ENCODE measurements around the gene EVC.

The EVC gene

DNA sequence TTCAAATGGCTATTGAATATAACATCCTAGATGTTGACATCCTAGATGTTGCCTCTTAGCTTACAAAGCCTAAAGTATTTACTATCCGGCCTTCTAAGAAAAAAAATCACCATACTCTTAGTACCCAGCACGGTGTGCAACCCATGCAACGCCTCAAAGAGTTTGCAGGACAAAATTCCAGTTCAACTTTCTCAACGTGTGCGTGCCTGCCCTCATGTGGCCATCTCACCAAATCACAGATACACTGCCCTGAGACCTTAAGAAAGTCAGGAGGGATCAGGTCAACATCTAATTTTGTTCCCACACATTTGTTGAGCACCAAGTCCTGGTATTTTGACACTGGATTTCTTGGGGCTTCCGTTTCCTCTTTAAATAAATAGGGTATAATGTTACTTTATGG, 113.6 kb downstream of the EVC start:
- no peaks in the 10 kb centered on the region for H3K79me2 ChIP-seq (ENCODE audit: low read length)
- H2AFZ ChIP-seq (ENCODE audit: low read length) = no peak overlapping the region
- peak; percentile 63 for DNase-seq
- H3K36me3 ChIP-seq (replicated peaks; ENCODE audit: insufficient read depth, low read length) = no peaks in the 10 kb centered on the region
- H3K27me3 ChIP-seq (replicated peaks; ENCODE audit: insufficient read depth, low read length) = no peaks in the 10 kb centered on the region
- H4K20me1 ChIP-seq (ENCODE audit: insufficient read depth, low read length) = no peaks in the 10 kb centered on the region
- H3K4me2 ChIP-seq (ENCODE audit: low read depth, low read length) = peak overlapping the region; percentile 62; the same call in 1 of the 2 replicates
- H3K4me1 ChIP-seq (ENCODE audit: low read length) = peaks cover 51% of the 10 kb centered on the region
- H3K9me3 ChIP-seq (replicated peaks; ENCODE audit: insufficient read depth, low read length) = no peaks in the 10 kb centered on the region
- no peak overlapping the region for H3K4me3 ChIP-seq (ENCODE audit: low read length)
- H3K27ac ChIP-seq (ENCODE audit: low read length) = peak overlapping the region; percentile 78; the same call in 1 of the 2 replicates
- H3K9me2 ChIP-seq (replicated peaks; ENCODE audit: insufficient read depth, low read length) = no peaks in the 10 kb centered on the region
- TF ChIP-seq EZH2phosphoT487 (IDR thresholded peaks at IDR 0.05; ENCODE audit: low read length) = no peak
- TF ChIP-seq, protein P1, sequence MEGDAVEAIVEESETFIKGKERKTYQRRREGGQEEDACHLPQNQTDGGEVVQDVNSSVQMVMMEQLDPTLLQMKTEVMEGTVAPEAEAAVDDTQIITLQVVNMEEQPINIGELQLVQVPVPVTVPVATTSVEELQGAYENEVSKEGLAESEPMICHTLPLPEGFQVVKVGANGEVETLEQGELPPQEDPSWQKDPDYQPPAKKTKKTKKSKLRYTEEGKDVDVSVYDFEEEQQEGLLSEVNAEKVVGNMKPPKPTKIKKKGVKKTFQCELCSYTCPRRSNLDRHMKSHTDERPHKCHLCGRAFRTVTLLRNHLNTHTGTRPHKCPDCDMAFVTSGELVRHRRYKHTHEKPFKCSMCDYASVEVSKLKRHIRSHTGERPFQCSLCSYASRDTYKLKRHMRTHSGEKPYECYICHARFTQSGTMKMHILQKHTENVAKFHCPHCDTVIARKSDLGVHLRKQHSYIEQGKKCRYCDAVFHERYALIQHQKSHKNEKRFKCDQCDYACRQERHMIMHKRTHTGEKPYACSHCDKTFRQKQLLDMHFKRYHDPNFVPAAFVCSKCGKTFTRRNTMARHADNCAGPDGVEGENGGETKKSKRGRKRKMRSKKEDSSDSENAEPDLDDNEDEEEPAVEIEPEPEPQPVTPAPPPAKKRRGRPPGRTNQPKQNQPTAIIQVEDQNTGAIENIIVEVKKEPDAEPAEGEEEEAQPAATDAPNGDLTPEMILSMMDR (IDR thresholded peaks at IDR 0.05; ENCODE audit: low read length) = peak; percentile 78
- no peak overlapping the region for H3K9ac ChIP-seq (ENCODE audit: low read length)
- peaks cover 33% of the 10 kb centered on the region for H3F3A ChIP-seq (ENCODE audit: insufficient read depth, low read length)

DNA sequence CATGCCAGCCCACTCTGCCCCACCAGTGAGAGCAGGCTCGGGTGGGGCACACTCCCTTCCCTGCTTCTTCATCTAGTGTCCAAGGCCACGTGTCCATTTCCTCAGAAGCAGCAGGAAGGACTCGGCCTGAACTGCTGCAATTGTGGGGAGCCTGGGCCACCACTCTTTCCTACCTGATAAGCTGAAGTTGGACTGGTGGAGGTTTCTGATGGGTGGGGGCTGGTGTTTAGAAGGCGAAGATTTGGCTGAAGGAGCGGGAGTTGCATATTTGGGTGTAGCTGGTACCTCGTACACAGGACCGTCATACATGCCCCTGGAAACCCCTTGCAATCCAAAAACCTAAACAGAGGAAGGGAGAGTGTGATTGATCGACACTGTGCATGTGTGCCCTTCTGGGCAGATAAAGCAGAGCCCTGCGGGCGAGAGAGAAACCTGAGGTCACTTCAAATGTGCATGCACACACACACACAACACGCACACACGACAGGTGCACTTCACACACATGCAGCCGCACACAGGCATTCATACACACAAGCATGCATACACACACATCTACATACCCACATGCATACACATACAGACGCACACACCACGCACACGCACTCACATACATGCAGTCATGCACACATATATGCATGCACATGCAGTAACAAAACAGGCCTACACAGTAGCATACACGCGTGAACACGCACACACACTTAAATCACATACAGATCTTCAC, 114.5 kb downstream of the EVC start:
- TF ChIP-seq, protein P1 (IDR thresholded peaks at IDR 0.05; ENCODE audit: low read length) = no peak
- TF ChIP-seq EZH2 (optimal IDR thresholded peaks at IDR 0.05; ENCODE audit: low read depth, low read length) (no peak), EZH2phosphoT487 (IDR thresholded peaks at IDR 0.05; ENCODE audit: low read length) (no peak)
- H3K36me3 ChIP-seq (replicated peaks; ENCODE audit: insufficient read depth, low read length) = no peaks in the 10 kb centered on the region

DNA sequence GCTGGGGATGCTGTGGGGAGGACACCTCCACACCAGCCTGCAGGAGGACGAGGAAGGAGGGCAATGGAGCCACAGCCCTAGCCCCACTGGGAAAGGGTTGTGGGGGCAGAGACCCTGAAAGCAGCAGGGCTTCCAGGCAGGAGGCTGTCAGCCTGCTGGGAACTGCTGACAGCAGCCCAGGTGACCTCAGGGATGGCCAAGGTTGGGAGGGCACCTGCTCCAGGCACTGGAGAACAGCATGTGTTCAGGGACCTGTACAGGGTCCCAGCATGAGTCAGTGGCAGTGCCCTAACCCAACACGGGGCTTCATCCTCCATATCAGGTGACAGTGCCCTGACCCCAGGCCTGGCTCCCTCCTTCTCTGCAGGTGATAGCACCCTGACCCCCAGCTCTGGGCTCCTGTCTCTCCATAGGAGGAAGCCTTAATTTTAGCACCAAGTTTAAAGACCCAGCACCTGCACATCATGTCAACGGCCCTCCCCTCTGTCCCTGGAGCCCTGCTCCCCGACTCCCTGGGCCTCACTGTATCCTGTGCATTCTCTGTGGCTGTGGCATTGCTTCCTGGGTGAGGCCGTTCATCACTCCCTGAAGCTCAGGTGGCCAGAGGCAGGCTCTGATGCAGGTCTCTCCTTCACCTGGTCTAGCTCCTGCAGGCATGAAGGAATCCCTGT, 115.6 kb downstream of the EVC start:
- Histone ChIP-seq H4K20me1 (ENCODE audit: insufficient read depth, low read length) (no peaks in the 10 kb centered on the region), H3K9me3 (replicated peaks; ENCODE audit: insufficient read depth, low read length) (no peaks in the 10 kb centered on the region), H3F3A (ENCODE audit: insufficient read depth, low read length) (peaks cover 30% of the 10 kb centered on the region), H2AFZ (ENCODE audit: low read length) (no peak overlapping the region), H3K4me1 (ENCODE audit: low read length) (peaks cover 43% of the 10 kb centered on the region), H3K4me2 (ENCODE audit: low read depth, low read length) (no peak overlapping the region), H3K4me3 (ENCODE audit: low read length) (no peak overlapping the region), H3K9ac (ENCODE audit: low read length) (no peak overlapping the region), H3K79me2 (ENCODE audit: low read length) (no peaks in the 10 kb centered on the region), H3K36me3 (replicated peaks; ENCODE audit: insufficient read depth, low read length) (no peaks in the 10 kb centered on the region), H3K9me2 (replicated peaks; ENCODE audit: insufficient read depth, low read length) (no peaks in the 10 kb centered on the region), H3K27ac (ENCODE audit: low read length) (no peak overlapping the region), H3K27me3 (replicated peaks; ENCODE audit: insufficient read depth, low read length) (no peaks in the 10 kb centered on the region)
- DNase-seq = no peak
- no peak for TF ChIP-seq EZH2 (optimal IDR thresholded peaks at IDR 0.05; ENCODE audit: low read depth, low read length)
- no peak for TF ChIP-seq EZH2phosphoT487 (IDR thresholded peaks at IDR 0.05; ENCODE audit: low read length)
- TF ChIP-seq, protein P1 (IDR thresholded peaks at IDR 0.05; ENCODE audit: low read length) = no peak

More for the DNA sequence above, 114.5 kb downstream of the EVC start:
- H3K4me1 ChIP-seq (ENCODE audit: low read length) = peaks cover 51% of the 10 kb centered on the region
- peaks cover 33% of the 10 kb centered on the region for H3F3A ChIP-seq (ENCODE audit: insufficient read depth, low read length)
- no peak overlapping the region for H2AFZ ChIP-seq (ENCODE audit: low read length)
- H3K27ac ChIP-seq (ENCODE audit: low read length) = no peak overlapping the region
- H3K9me3 ChIP-seq (replicated peaks; ENCODE audit: insufficient read depth, low read length) = no peaks in the 10 kb centered on the region
- no peaks in the 10 kb centered on the region for H3K9me2 ChIP-seq (replicated peaks; ENCODE audit: insufficient read depth, low read length)
- H3K27me3 ChIP-seq (replicated peaks; ENCODE audit: insufficient read depth, low read length) = no peaks in the 10 kb centered on the region
- no peak overlapping the region for H3K4me2 ChIP-seq (ENCODE audit: low read depth, low read length)
- DNase-seq = no peak
- no peak overlapping the region for H3K4me3 ChIP-seq (ENCODE audit: low read length)
- no peak overlapping the region for H3K9ac ChIP-seq (ENCODE audit: low read length)
- H3K79me2 ChIP-seq (ENCODE audit: low read length) = no peaks in the 10 kb centered on the region
- no peaks in the 10 kb centered on the region for H4K20me1 ChIP-seq (ENCODE audit: insufficient read depth, low read length)

Measured in MM.1S (cell line).